IPS-11a (cell line): ENCODE measurements around the gene CARMIL1.

ENCODE experiments used
- H3K4me3 ChIP-seq: one replicate; pipeline ENCODE4 v1.5.1; 2013; ENCODE audit warnings: low read depth, low read length, control low read depth

Gene CARMIL1

GRCh38 chr6:25639653-25640052 lies 360.5 kb downstream of the CARMIL1 start:
- no peak overlapping the region for H3K4me3 ChIP-seq

GRCh38 chr6:25640446-25640845 lies 361.3 kb downstream of the CARMIL1 start:
- H3K4me3 ChIP-seq, result no peak overlapping the region

GRCh38 chr6:25640891-25641290 lies 361.7 kb downstream of the CARMIL1 start:
- H3K4me3 ChIP-seq, result no peak overlapping the region

GRCh38 chr6:25641377-25641776 lies 362.2 kb downstream of the CARMIL1 start:
- H3K4me3 ChIP-seq, result no peak overlapping the region

GRCh38 chr6:25641940-25642666 lies 362.9 kb downstream of the CARMIL1 start:
- no peak overlapping the region for H3K4me3 ChIP-seq

GRCh38 chr6:25642667-25643328 lies 363.6 kb downstream of the CARMIL1 start:
- no peak overlapping the region for H3K4me3 ChIP-seq

- H3K4me3 ChIP-seq, result no peak overlapping the region
These were observed 366.7 kb downstream of the CARMIL1 start for GRCh38 chr6:25645916-25646315.

GRCh38 chr6:25649611-25650010 lies 370.4 kb downstream of the CARMIL1 start:
- H3K4me3 ChIP-seq, result no peak overlapping the region

GRCh38 chr6:25652007-25652515 lies 372.9 kb downstream of the CARMIL1 start, which contains the start of gene SCGN:
Gene SCGN, plus strand, starts transcription at chr6:25652215. Its CDS starts 189 bp downstream, at chr6:25652404.
- peak within 1 kb of the TSS; percentile 28 for H3K4me3 ChIP-seq

GRCh38 chr6:25655723-25656122 lies 376.5 kb downstream of the CARMIL1 start:
- H3K4me3 ChIP-seq, result no peak overlapping the region

- no peak overlapping the region for H3K4me3 ChIP-seq
These were observed 380.6 kb downstream of the CARMIL1 start for GRCh38 chr6:25659633-25660368.

- no peak overlapping the region for H3K4me3 ChIP-seq
These were observed 381.3 kb downstream of the CARMIL1 start for GRCh38 chr6:25660512-25660911.

- H3K4me3 ChIP-seq, result no peak overlapping the region
These were observed 382.1 kb downstream of the CARMIL1 start for GRCh38 chr6:25661129-25661779.

GRCh38 chr6:25665455-25665854 lies 386.3 kb downstream of the CARMIL1 start:
- H3K4me3 ChIP-seq, result no peak overlapping the region

GRCh38 chr6:25669413-25669812 lies 390.2 kb downstream of the CARMIL1 start:
- H3K4me3 ChIP-seq, result no peak overlapping the region
